Neuronal stem cell (in vitro differentiated cells): ENCODE data around the gene RASL11B.

Experiments
- DNase-seq: peaks from one replicate; pipeline ENCODE4 v3.0.0-alpha.2; 2013; ENCODE audit warnings: low spot score
- H2AFZ ChIP-seq: one replicate; pipeline ENCODE4 v1.6.1; 2013; ENCODE audit warnings: mild to moderate bottlenecking, low read length, inconsistent platforms
- H2AK5ac ChIP-seq: 2 replicates; pipeline ENCODE4 v1.6.1; 2013; ENCODE audit warnings: low read depth, mild to moderate bottlenecking, inconsistent platforms, low read length, moderate library complexity, mixed read lengths
- H2BK120ac ChIP-seq: 2 replicates; pipeline ENCODE4 v1.6.1; 2013; ENCODE audit warnings: low read depth, mild to moderate bottlenecking, inconsistent platforms, low read length, moderate library complexity, mixed read lengths
- H2BK12ac ChIP-seq: one replicate; pipeline ENCODE4 v1.6.1; 2013; ENCODE audit warnings: low read length, inconsistent platforms
- H2BK15ac ChIP-seq: 2 replicates; pipeline ENCODE4 v1.6.1; 2013; ENCODE audit warnings: mild to moderate bottlenecking, low read length, inconsistent platforms, mixed read lengths
- H2BK5ac ChIP-seq: one replicate; pipeline ENCODE4 v1.6.1; 2013; ENCODE audit warnings: inconsistent platforms, mild to moderate bottlenecking, low read length, moderate library complexity
- H3K14ac ChIP-seq: one replicate; pipeline ENCODE4 v1.6.1; 2013; ENCODE audit warnings: low read length, inconsistent platforms
- H3K18ac ChIP-seq: 2 replicates; pipeline ENCODE4 v1.6.1; 2013; ENCODE audit warnings: low read length, inconsistent platforms
- H3K23ac ChIP-seq: 2 replicates; pipeline ENCODE4 v1.6.1; 2013; ENCODE audit warnings: low read depth, mild to moderate bottlenecking, mixed read lengths, low read length, inconsistent platforms; ENCODE audit not compliant: poor library complexity
- H3K27ac ChIP-seq: replicated peaks from 3 replicates; pipeline ENCODE4 v1.5.1; 2013; ENCODE audit warnings: low read length, inconsistent platforms
- H3K27me3 ChIP-seq, 3 experiments: 2 replicates each; pipeline ENCODE4 v1.6.1; 2013; ENCODE audit warnings: low read length in 3 of 3, mild to moderate bottlenecking in 2 of 3, inconsistent platforms in 1 of 3, low read depth in 1 of 3, mixed read lengths in 1 of 3, moderate library complexity in 1 of 3; ENCODE audit not compliant: control insufficient read depth in 3 of 3, insufficient read depth in 3 of 3
- H3K36me3 ChIP-seq, 2 donors: replicated peaks in 1 of 2; 2 replicates each; pipeline ENCODE4 v1.6.1; 2013; ENCODE audit warnings: low read length in 2 of 2; ENCODE audit not compliant: control insufficient read depth in 2 of 2, insufficient read depth in 2 of 2
- H3K4ac ChIP-seq: 2 replicates; pipeline ENCODE4 v1.6.1; 2013; ENCODE audit warnings: inconsistent platforms, mild to moderate bottlenecking, low read length, moderate library complexity
- H3K4me1 ChIP-seq, 2 donors: 1 replicate in 1 of 2; 2 replicates in 1 of 2; pipeline ENCODE4 v1.6.1; 2013; ENCODE audit warnings: low read length in 2 of 2, low read depth in 1 of 2; ENCODE audit not compliant: control insufficient read depth in 2 of 2, insufficient read depth in 1 of 2
- H3K4me2 ChIP-seq: one replicate; pipeline ENCODE4 v1.6.1; 2013; ENCODE audit warnings: mild to moderate bottlenecking, low read length, inconsistent platforms; ENCODE audit not compliant: insufficient read depth, poor library complexity, severe bottlenecking
- H3K4me3 ChIP-seq, 2 donors: 2 replicates each; pipeline ENCODE4 v1.5.1; 2013; ENCODE audit warnings: low read length in 2 of 2, mild to moderate bottlenecking in 2 of 2, inconsistent platforms in 1 of 2, moderate library complexity in 1 of 2
- H3K79me1 ChIP-seq: one replicate; pipeline ENCODE4 v1.6.1; 2013; ENCODE audit warnings: low read depth, mild to moderate bottlenecking, inconsistent platforms, low read length, moderate library complexity
- H3K9ac ChIP-seq: one replicate; pipeline ENCODE4 v1.6.1; 2013; ENCODE audit warnings: mild to moderate bottlenecking, low read depth, low read length, inconsistent platforms; ENCODE audit not compliant: poor library complexity
- H3K9me3 ChIP-seq, 2 donors: replicated peaks in 1 of 2; 2 replicates each; pipeline versions ENCODE3 to v1.6.1; 2013; ENCODE audit warnings: low read length in 2 of 2, mild to moderate bottlenecking in 2 of 2, inconsistent platforms in 1 of 2, low read depth in 1 of 2, mixed read lengths in 1 of 2, moderate library complexity in 1 of 2; ENCODE audit not compliant: control insufficient read depth in 2 of 2, insufficient read depth in 1 of 2
- H4K8ac ChIP-seq: one replicate; pipeline ENCODE4 v1.6.1; 2013; ENCODE audit warnings: low read depth, mild to moderate bottlenecking, inconsistent platforms, low read length, moderate library complexity
- H4K91ac ChIP-seq: one replicate; pipeline ENCODE4 v1.6.1; 2013; ENCODE audit warnings: low read length, low read depth, mild to moderate bottlenecking, inconsistent platforms; ENCODE audit not compliant: poor library complexity
- WGBS, 2 donors: extraction: QIAGEN DNeasy Blood & Tissue Kit; methylation state at CpG; one replicate each; pipeline ENCODE4 v1.1.7; 2013; ENCODE audit warnings: missing lambda C conversion rate in 2 of 2, mixed read lengths in 1 of 2; ENCODE audit not compliant: insufficient read length in 2 of 2, insufficient replicate concordance in 1 of 2; ENCODE audit errors: extremely low coverage in 2 of 2; 5-methylcytosine and 5-hydroxymethylcytosine counted together

Gene RASL11B

GRCh38 chr4:52877036-52877435 is 14.9 kb downstream of the RASL11B start:
- no CpG with 5 or more reads among the region's 2 CpGs for WGBS, 2 donors
- no peak overlapping the region for H3K18ac ChIP-seq
- no peak overlapping the region for H4K8ac ChIP-seq
- no peak overlapping the region for H3K4me2 ChIP-seq
- DNase-seq: no peak
- no peak overlapping the region for H2BK120ac ChIP-seq
- no peaks in the 10 kb centered on the region for H3K9me3 ChIP-seq
- no peak overlapping the region for H2BK15ac ChIP-seq
- no peak overlapping the region for H2BK12ac ChIP-seq
- no peak overlapping the region for H3K9ac ChIP-seq
- no peak overlapping the region for H3K27ac ChIP-seq
- no peaks in the 10 kb centered on the region for H3K27me3 ChIP-seq
- no peak overlapping the region for H2AFZ ChIP-seq
- H3K36me3 ChIP-seq: no peaks in the 10 kb centered on the region
- no peaks in the 10 kb centered on the region for H3K79me1 ChIP-seq
- H3K4me3 ChIP-seq: no peak overlapping the region
- H2AK5ac ChIP-seq: no peak overlapping the region
- no peak overlapping the region for H3K14ac ChIP-seq
- no peak overlapping the region for H2BK5ac ChIP-seq
- H3K4me1 ChIP-seq: peaks cover 7 to 18% of the 10 kb centered on the region in 2 donors
- H4K91ac ChIP-seq: no peak overlapping the region
- no peak overlapping the region for H3K4ac ChIP-seq
- H3K23ac ChIP-seq: no peak overlapping the region

DNA sequence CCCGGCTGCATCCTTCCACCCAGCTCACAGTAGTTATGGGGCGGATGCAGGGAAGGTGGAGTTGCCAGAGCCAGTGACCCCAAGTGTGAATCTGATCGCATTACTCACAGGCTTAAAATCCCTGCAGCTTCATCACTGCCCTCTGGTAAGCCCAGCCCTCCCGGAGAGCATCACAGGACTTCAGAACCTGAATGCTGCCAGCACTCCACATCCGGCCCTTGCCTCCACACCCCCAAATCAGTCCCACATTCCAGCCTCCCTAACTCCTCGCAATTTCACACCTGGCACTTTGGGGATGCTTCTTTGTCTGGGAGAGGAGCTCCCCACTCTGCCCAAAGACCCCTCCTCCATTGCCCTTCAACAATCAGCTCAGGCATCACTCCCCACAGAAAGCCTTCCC is 15.6 kb downstream of the RASL11B start:
- no CpG with 5 or more reads among the region's 6 CpGs for WGBS, 2 donors

GRCh38 chr4:52879471-52879870 is 17.4 kb downstream of the RASL11B start:
- Histone ChIP-seq H2AFZ (no peak overlapping the region), H3K27me3 (no peaks in the 10 kb centered on the region), H2BK15ac (no peak overlapping the region), H3K4me3 (no peak overlapping the region), H4K91ac (no peak overlapping the region), H3K4me2 (no peak overlapping the region), H3K79me1 (no peaks in the 10 kb centered on the region), H2BK12ac (no peak overlapping the region), H4K8ac (no peak overlapping the region), H3K14ac (no peak overlapping the region), H3K27ac (no peak overlapping the region), H3K9me3 (no peaks in the 10 kb centered on the region), H3K4me1 (peaks cover 13 to 20% of the 10 kb centered on the region in 2 donors), H3K4ac (no peak overlapping the region), H2BK120ac (no peak overlapping the region), H3K36me3 (no peaks in the 10 kb centered on the region), H3K23ac (no peak overlapping the region), H3K9ac (no peak overlapping the region), H3K18ac (peak overlapping the region; percentile 1), H2BK5ac (no peak overlapping the region), H2AK5ac (no peak overlapping the region)
- no CpG with 5 or more reads among the region's 3 CpGs for WGBS, 2 donors
- DNase-seq: no peak

More for the DNA sequence above, 15.6 kb downstream of the RASL11B start:
- H3K9ac ChIP-seq: no peak overlapping the region
- H4K91ac ChIP-seq: no peak overlapping the region
- no peak overlapping the region for H3K4me2 ChIP-seq
- H4K8ac ChIP-seq: no peak overlapping the region
- H3K4me3 ChIP-seq: no peak overlapping the region
- H3K4me1 ChIP-seq: peaks cover 10 to 19% of the 10 kb centered on the region in 2 donors
- no peak overlapping the region for H3K4ac ChIP-seq
- H3K27ac ChIP-seq: no peak overlapping the region
- no peaks in the 10 kb centered on the region for H3K79me1 ChIP-seq
- no peaks in the 10 kb centered on the region for H3K27me3 ChIP-seq
- no peak overlapping the region for H2AK5ac ChIP-seq
- no peak overlapping the region for H2BK15ac ChIP-seq
- no peak overlapping the region for H2AFZ ChIP-seq
- H3K14ac ChIP-seq: no peak overlapping the region
- H3K23ac ChIP-seq: no peak overlapping the region
- no peaks in the 10 kb centered on the region for H3K9me3 ChIP-seq
- no peak overlapping the region for H3K18ac ChIP-seq
- no peak overlapping the region for H2BK12ac ChIP-seq
- H2BK5ac ChIP-seq: no peak overlapping the region
- no peak for DNase-seq
- no peaks in the 10 kb centered on the region for H3K36me3 ChIP-seq
- H2BK120ac ChIP-seq: no peak overlapping the region

GRCh38 chr4:52880994-52881393 is 18.9 kb downstream of the RASL11B start:
- Histone ChIP-seq H3K4ac (no peak overlapping the region), H3K4me1 (peaks cover 13 to 20% of the 10 kb centered on the region in 2 donors), H3K9me3 (peaks cover 0 to 4% of the 10 kb centered on the region in 2 donors), H2BK120ac (no peak overlapping the region), H4K8ac (no peak overlapping the region), H2BK15ac (no peak overlapping the region), H3K23ac (no peak overlapping the region), H3K18ac (no peak overlapping the region), H2BK12ac (no peak overlapping the region), H3K9ac (no peak overlapping the region), H2BK5ac (no peak overlapping the region), H4K91ac (no peak overlapping the region), H3K4me2 (no peak overlapping the region), H3K4me3 (no peak overlapping the region), H3K27me3 (no peaks in the 10 kb centered on the region), H3K79me1 (no peaks in the 10 kb centered on the region), H2AK5ac (no peak overlapping the region), H2AFZ (no peak overlapping the region), H3K36me3 (no peaks in the 10 kb centered on the region), H3K14ac (no peak overlapping the region), H3K27ac (no peak overlapping the region)
- DNase-seq: no peak
- WGBS, 2 donors: no CpG with 5 or more reads among the region's 1 CpG
